Testis (tissue), 3 donors: ENCODE measurements around the gene MMP10. TPM values are rescaled to one million over a fixed set of nuclear protein-coding genes. Genes with fewer than 3 reads are reported as not detected.

ENCODE experiments used
- DNase-seq: peaks from one replicate; pipeline ENCODE4 v3.0.0-alpha.2; 2019
- H3K27ac ChIP-seq, 2 donors: fragments of 200-600 bp; sonication (generic); one replicate each; pipeline ENCODE4 v1.5.1; 2019
- H3K27me3 ChIP-seq: fragments of 200-600 bp; sonication (generic); one replicate; pipeline ENCODE4 v1.5.1; 2019
- H3K36me3 ChIP-seq: fragments of 200-600 bp; sonication (generic); one replicate; pipeline ENCODE4 v1.5.1; 2017; ENCODE audit warnings: low read depth; ENCODE audit errors: missing control alignments
- H3K4me1 ChIP-seq: fragments of 200-600 bp; sonication (generic); one replicate; pipeline ENCODE4 v1.5.1; 2019
- H3K4me3 ChIP-seq, 2 donors: fragments of 200-600 bp; sonication (generic); one replicate each; pipeline ENCODE4 v1.5.1; 2017 to 2019
- H3K9me3 ChIP-seq: fragments of 200-600 bp; sonication (generic); one replicate; pipeline ENCODE4 v1.5.1; 2017
- POLR2A ChIP-seq: fragments of 450-650 bp; IDR thresholded peaks from one replicate; pipeline ENCODE4 v1.6.1; 2017; ENCODE audit warnings: antibody characterized with exemption, mild to moderate bottlenecking, moderate library complexity
- WGBS, 2 donors: methylation state at CpG; one replicate each; pipeline ENCODE4 v1.1.5; 2018; 5-methylcytosine and 5-hydroxymethylcytosine counted together
- intact Hi-C: fragments of 100-400 bp; cut with DNase I; formaldehyde crosslinking; loops from one replicate; pipeline ENCODE4 v1.15.1; 2023; ENCODE audit warnings: low total_unique reads
- polyA plus RNA-seq: library from polyadenylated mRNA; stranded (reverse); fragments of 350-450 nt; fragmentation: Illumina TruSeq; extraction: RNeasy Lipid Tissue Mini Kit (QIAGEN cat#74804); gene quantifications from one replicate; pipeline ENCODE4 v1.2.3, GENCODE V29; 2014; ENCODE audit warnings: low read depth, low replicate concordance; ENCODE audit not compliant: insufficient read depth
- total RNA-seq, 2 donors: library from RNA; depleted of rRNA; stranded (reverse); fragments of >200 nt; gene quantifications; one replicate each; pipeline ENCODE4 v1.2.3, GENCODE V29; 2016
- TF ChIP-seq, protein P1 (sequence below), 3 experiments: fragments of 450-650 bp in 2 of 3; fragments of 200-600 bp in 1 of 3; sonication (generic) in 1 of 3; IDR thresholded peaks; one replicate each; pipeline ENCODE4 v1.5.1; 2016 to 2019; ENCODE audit warnings: antibody characterized with exemption in 3 of 3, mild to moderate bottlenecking in 2 of 3, moderate library complexity in 1 of 3

The MMP10 gene
- total and polyA plus RNA-seq, 3 donors from 2014 or later, result 0.19 to 1.1 (median 0.39) TPM

- H3K36me3 ChIP-seq, result no peaks in the 10 kb centered on the region
- no peak for TF ChIP-seq POLR2A
- TF ChIP-seq, protein P1, sequence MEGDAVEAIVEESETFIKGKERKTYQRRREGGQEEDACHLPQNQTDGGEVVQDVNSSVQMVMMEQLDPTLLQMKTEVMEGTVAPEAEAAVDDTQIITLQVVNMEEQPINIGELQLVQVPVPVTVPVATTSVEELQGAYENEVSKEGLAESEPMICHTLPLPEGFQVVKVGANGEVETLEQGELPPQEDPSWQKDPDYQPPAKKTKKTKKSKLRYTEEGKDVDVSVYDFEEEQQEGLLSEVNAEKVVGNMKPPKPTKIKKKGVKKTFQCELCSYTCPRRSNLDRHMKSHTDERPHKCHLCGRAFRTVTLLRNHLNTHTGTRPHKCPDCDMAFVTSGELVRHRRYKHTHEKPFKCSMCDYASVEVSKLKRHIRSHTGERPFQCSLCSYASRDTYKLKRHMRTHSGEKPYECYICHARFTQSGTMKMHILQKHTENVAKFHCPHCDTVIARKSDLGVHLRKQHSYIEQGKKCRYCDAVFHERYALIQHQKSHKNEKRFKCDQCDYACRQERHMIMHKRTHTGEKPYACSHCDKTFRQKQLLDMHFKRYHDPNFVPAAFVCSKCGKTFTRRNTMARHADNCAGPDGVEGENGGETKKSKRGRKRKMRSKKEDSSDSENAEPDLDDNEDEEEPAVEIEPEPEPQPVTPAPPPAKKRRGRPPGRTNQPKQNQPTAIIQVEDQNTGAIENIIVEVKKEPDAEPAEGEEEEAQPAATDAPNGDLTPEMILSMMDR (IDR thresholded peaks at IDR 0.05), result no peak
- H3K9me3 ChIP-seq, result no peaks in the 10 kb centered on the region
- no peaks in the 10 kb centered on the region for H3K4me1 ChIP-seq
- no peak for DNase-seq
- H3K27ac ChIP-seq, result no peak within 1 kb of the TSS
- intact Hi-C loops, result no loop called here
- H3K27me3 ChIP-seq, result no peaks in the 10 kb centered on the region
- H3K4me3 ChIP-seq, result no peak within 1 kb of the TSS
- 39 to 41% methylated on average over 2 of the region's 2 CpGs for WGBS, 2 donors
Measured at GRCh38 chr11:102724904-102725500, 55.4 kb downstream of the MMP10 start, which contains the start of gene MMP8. Gene MMP8 (minus strand): TSS chr11:102724954. CDS start chr11:102724855, 99 bp downstream.

DNA sequence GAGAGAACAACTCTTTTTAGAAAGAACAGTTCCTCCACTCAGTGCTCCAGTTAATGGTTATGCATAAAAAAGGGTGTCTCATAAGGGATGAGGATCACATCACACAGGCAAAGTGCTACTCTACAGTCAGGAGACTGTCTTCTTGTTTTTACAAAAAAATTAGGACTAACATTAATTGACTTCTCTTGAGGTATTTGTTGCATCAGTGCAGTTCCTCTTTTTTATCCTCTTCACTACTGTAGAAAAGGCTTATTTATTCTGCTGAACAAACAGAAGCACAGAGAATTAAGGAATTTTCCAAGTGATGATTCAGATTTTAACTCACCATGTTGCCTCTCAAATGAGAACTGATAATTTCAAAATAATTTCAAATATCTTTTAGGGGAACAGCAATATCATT lies 57.6 kb downstream of the MMP10 start:
- no peak overlapping the region for H3K27ac ChIP-seq
- H3K27me3 ChIP-seq, result no peaks in the 10 kb centered on the region
- no peaks in the 10 kb centered on the region for H3K36me3 ChIP-seq
- no peak for DNase-seq
- H3K4me3 ChIP-seq, result no peak overlapping the region
- H3K4me1 ChIP-seq, result no peaks in the 10 kb centered on the region
- intact Hi-C loops, result no loop called here
- no peak for TF ChIP-seq POLR2A
- TF ChIP-seq, protein P1 (IDR thresholded peaks at IDR 0.05), result no peak
- no peaks in the 10 kb centered on the region for H3K9me3 ChIP-seq

Other genes starting within 250 kb of the MMP10 start
- gene MMP7, start 249.9 kb downstream of the MMP10 start, total RNA-seq, result under 1 TPM in 1 of 2 donors, not detected in 1; 0.63 TPM
- gene MMP7, start 249.9 kb downstream of the MMP10 start, polyA plus RNA-seq, result 6.2 TPM
- gene MMP20, start 155.3 kb downstream of the MMP10 start, total RNA-seq, result 1 to 10 TPM in 1 of 2 donors, not detected in 1; 3.1 TPM
- gene MMP20, start 155.3 kb downstream of the MMP10 start, polyA plus RNA-seq, result 15.5 TPM
- gene MMP27, start 74.9 kb downstream of the MMP10 start, total RNA-seq, result not detected
- not detected for gene MMP27, start 74.9 kb downstream of the MMP10 start, polyA plus RNA-seq
- 1 to 10 TPM in 1 of 2 donors, under 1 TPM in 1; 0.25 to 2.0 TPM for gene MMP8, start 55.7 kb downstream of the MMP10 start, total RNA-seq
- gene MMP8, start 55.7 kb downstream of the MMP10 start, polyA plus RNA-seq, result 0.25 TPM
- under 1 TPM in 1 of 2 donors, not detected in 1; 0.31 TPM for gene MMP1, start 17.5 kb upstream of the MMP10 start, total RNA-seq
- gene MMP1, start 17.5 kb upstream of the MMP10 start, polyA plus RNA-seq, result 0.21 TPM
- not detected for gene MMP3, start 63.0 kb upstream of the MMP10 start, total RNA-seq
- gene MMP3, start 63.0 kb upstream of the MMP10 start, polyA plus RNA-seq, result 10.2 TPM
- gene MMP12, start 94.4 kb upstream of the MMP10 start, total RNA-seq, result under 1 TPM in 1 of 2 donors, not detected in 1; 0.25 TPM
- gene MMP12, start 94.4 kb upstream of the MMP10 start, polyA plus RNA-seq, result 0.61 TPM
- gene MMP13, start 175.1 kb upstream of the MMP10 start, total RNA-seq, result under 1 TPM in 1 of 2 donors, not detected in 1; 0.31 TPM
- gene MMP13, start 175.1 kb upstream of the MMP10 start, polyA plus RNA-seq, result not detected